Activated naive CD8-positive, alpha-beta T cell (primary cell): ENCODE results near the gene MECP2.

ENCODE experiments used
- H3K27ac Mint-ChIP-seq: one replicate; pipeline ENCODE4 v1.8.0; 2021; ENCODE audit warnings: mixed read lengths
- H3K27me3 Mint-ChIP-seq: one replicate; pipeline ENCODE4 v1.8.0; 2021; ENCODE audit warnings: mixed read lengths
- H3K36me3 Mint-ChIP-seq: one replicate; pipeline ENCODE4 v1.8.0; 2021; ENCODE audit warnings: mixed read lengths
- H3K4me1 Mint-ChIP-seq: one replicate; pipeline ENCODE4 v1.8.0; 2021; ENCODE audit warnings: low read depth, mixed read lengths
- H3K4me3 Mint-ChIP-seq: one replicate; pipeline ENCODE4 v1.8.0; 2021; ENCODE audit warnings: mild to moderate bottlenecking, mixed read lengths
- H3K9me3 Mint-ChIP-seq: one replicate; pipeline ENCODE4 v1.8.0; 2021; ENCODE audit warnings: low read depth, mixed read lengths

Gene MECP2

GRCh38 chrX:154059231-154059630 is 38.3 kb downstream of the MECP2 start:
- no peaks in the 10 kb centered on the region for H3K36me3 Mint-ChIP-seq
- no peak overlapping the region for H3K4me3 Mint-ChIP-seq
- peaks cover 77% of the 10 kb centered on the region for H3K4me1 Mint-ChIP-seq
- H3K9me3 Mint-ChIP-seq, result no peaks in the 10 kb centered on the region
- H3K27ac Mint-ChIP-seq, result peak overlapping the region; percentile 89
- H3K27me3 Mint-ChIP-seq, result no peaks in the 10 kb centered on the region

GRCh38 chrX:154058214-154058997 is 39.1 kb downstream of the MECP2 start:
- peaks cover 70% of the 10 kb centered on the region for H3K4me1 Mint-ChIP-seq
- H3K4me3 Mint-ChIP-seq, result peak overlapping the region; percentile 17
- no peaks in the 10 kb centered on the region for H3K36me3 Mint-ChIP-seq
- H3K27me3 Mint-ChIP-seq, result no peaks in the 10 kb centered on the region
- H3K27ac Mint-ChIP-seq, result peak overlapping the region; percentile 89
- H3K9me3 Mint-ChIP-seq, result no peaks in the 10 kb centered on the region

DNA sequence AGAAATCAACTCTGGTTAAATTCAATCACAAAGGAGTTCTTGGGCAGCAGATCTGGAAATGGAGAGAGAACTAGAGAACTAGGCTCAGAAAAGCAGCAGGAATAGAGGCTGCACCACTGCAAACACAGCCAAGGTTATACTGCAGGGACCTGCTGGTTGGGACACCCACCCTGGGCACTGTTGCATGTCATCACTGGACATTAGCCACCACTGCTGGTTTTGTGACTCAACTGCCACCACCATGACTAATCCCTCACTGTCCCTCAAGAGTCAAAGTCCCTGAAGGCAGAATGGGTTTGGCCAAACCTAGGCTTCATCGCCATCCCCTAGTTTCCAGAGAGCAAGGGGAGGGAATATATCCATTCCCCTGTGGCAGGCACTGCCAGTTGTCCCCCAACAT is 39.7 kb downstream of the MECP2 start:
- Mint-ChIP-seq H3K4me1 (peaks cover 68% of the 10 kb centered on the region), H3K9me3 (no peaks in the 10 kb centered on the region), H3K27ac (peak overlapping the region; percentile 89), H3K36me3 (no peaks in the 10 kb centered on the region), H3K4me3 (no peak overlapping the region), H3K27me3 (no peaks in the 10 kb centered on the region)

DNA sequence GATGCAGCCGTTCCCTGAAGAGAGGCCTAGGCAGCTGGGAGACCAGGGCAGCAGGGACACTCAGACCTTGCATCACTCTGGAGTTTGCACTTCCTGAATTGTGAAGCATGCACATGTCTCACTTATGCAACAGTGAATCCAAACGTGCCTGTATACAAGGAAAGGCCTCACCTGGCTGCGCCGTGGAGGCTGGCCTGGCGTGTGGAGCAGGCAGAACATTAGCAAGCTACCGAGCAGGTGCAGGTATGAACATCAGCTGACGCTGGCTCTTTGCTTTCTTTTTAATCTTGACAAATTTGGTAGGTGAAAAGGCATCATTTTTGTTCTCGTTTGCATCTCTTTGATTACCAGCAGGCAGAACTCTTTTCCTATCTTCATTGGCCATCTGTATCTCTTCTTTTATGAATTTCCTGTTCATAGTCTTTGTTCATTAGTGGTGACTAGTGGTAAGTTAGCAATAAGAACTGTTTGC is 40.7 kb downstream of the MECP2 start:
- H3K4me3 Mint-ChIP-seq, result peak overlapping the region; percentile 2
- no peaks in the 10 kb centered on the region for H3K9me3 Mint-ChIP-seq
- H3K27ac Mint-ChIP-seq, result peak overlapping the region; percentile 43
- no peaks in the 10 kb centered on the region for H3K36me3 Mint-ChIP-seq
- H3K4me1 Mint-ChIP-seq, result peaks cover 64% of the 10 kb centered on the region
- no peaks in the 10 kb centered on the region for H3K27me3 Mint-ChIP-seq

GRCh38 chrX:154051201-154051810 is 46.2 kb downstream of the MECP2 start:
- no peak overlapping the region for H3K4me3 Mint-ChIP-seq
- H3K9me3 Mint-ChIP-seq, result no peaks in the 10 kb centered on the region

GRCh38 chrX:154050113-154050495 is 47.4 kb downstream of the MECP2 start:
- Mint-ChIP-seq H3K36me3 (peaks cover 2% of the 10 kb centered on the region), H3K27me3 (no peaks in the 10 kb centered on the region), H3K4me3 (no peak overlapping the region), H3K27ac (peak overlapping the region; percentile 68), H3K4me1 (peaks cover 34% of the 10 kb centered on the region), H3K9me3 (no peaks in the 10 kb centered on the region)

More at GRCh38 chrX:154051201-154051810, 46.2 kb downstream of the MECP2 start:
- Mint-ChIP-seq H3K36me3 (peaks cover 2% of the 10 kb centered on the region), H3K27ac (peak overlapping the region; percentile 68), H3K27me3 (no peaks in the 10 kb centered on the region), H3K4me1 (peaks cover 38% of the 10 kb centered on the region)

GRCh38 chrX:154049209-154050112 is 48.1 kb downstream of the MECP2 start:
- Mint-ChIP-seq H3K4me1 (peaks cover 32% of the 10 kb centered on the region), H3K36me3 (peaks cover 2% of the 10 kb centered on the region), H3K9me3 (no peaks in the 10 kb centered on the region), H3K27me3 (no peaks in the 10 kb centered on the region), H3K27ac (peak overlapping the region; percentile 68), H3K4me3 (no peak overlapping the region)

GRCh38 chrX:154048398-154048797 is 49.1 kb downstream of the MECP2 start:
- H3K27me3 Mint-ChIP-seq, result no peaks in the 10 kb centered on the region
- no peak overlapping the region for H3K27ac Mint-ChIP-seq
- no peak overlapping the region for H3K4me3 Mint-ChIP-seq
- no peaks in the 10 kb centered on the region for H3K9me3 Mint-ChIP-seq
- peaks cover 2% of the 10 kb centered on the region for H3K36me3 Mint-ChIP-seq
- H3K4me1 Mint-ChIP-seq, result peaks cover 37% of the 10 kb centered on the region

DNA sequence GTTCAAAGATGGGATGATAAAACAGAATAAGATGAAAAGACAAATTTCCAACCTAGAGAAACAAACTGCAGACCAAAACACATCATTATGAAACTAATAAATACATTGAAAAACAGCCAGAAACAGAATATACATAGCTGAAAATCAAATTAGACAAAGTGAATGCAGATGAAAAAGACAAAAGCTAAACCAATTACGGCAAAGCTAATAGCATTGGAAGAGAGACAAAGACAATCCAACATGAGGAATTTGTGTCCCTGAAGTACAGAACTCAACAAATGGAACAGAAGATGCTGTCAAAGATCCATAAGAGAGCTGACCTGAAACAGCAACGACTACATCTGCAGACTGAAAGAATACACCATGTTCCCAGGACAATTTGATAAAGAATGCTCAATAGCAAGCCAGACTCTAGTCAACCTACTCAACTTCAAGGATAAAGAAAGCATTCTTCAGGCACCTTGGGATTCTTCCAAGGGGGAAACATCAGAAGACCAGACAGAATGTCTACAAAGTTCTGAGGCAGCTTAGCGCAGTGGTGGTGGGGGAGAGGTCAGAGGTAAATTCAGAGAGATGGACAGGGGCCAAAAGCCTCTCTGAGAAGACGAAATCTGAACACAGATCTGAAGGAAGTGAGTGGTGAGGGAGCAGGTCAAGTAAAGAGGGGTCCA is 50.4 kb downstream of the MECP2 start:
- Mint-ChIP-seq H3K27ac (peak overlapping the region; percentile 84), H3K27me3 (no peaks in the 10 kb centered on the region), H3K4me3 (no peak overlapping the region), H3K9me3 (no peaks in the 10 kb centered on the region), H3K36me3 (peaks cover 2% of the 10 kb centered on the region), H3K4me1 (peaks cover 37% of the 10 kb centered on the region)

DNA sequence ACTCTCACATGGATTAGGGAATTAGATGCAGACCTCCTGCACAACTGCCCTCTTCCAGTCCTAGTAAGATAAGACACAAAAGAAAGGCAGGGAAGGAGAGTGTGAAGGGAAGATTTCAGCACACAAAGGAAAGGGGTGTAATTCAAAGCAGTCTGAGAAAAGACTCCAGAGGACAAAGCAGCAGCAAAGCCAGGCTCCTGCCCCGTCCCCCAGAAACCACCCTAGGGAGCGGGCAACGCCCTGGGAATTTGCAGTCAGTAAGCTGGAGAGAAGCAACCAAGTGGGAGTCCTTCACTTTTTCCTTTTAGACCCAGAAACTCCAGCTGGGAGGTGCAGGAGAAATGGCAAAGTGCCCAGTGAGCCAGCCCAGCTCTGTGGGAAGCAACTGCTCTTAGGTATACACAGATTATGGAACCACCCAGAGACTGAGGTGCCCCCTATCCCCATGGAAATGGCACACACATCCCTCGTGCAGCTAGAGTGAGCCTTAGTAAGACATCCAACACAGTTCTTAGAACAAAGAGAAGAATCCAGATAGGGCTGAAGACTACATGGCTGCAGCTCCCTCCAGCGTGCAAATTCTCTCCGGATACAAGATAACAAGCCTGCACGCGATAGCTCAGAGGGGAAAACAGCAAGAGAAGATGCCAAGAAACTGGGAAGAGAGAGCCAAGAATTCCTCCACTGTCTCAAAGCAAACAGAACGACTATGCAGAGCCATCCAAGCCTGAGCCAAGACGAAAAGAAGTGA is 51.3 kb downstream of the MECP2 start:
- Mint-ChIP-seq H3K9me3 (no peaks in the 10 kb centered on the region), H3K4me3 (no peak overlapping the region), H3K36me3 (peaks cover 2% of the 10 kb centered on the region), H3K4me1 (peaks cover 38% of the 10 kb centered on the region), H3K27me3 (no peaks in the 10 kb centered on the region), H3K27ac (peak overlapping the region; percentile 54)

GRCh38 chrX:154044091-154044490 is 53.4 kb downstream of the MECP2 start:
- Mint-ChIP-seq H3K27ac (peak overlapping the region; percentile 70), H3K27me3 (no peaks in the 10 kb centered on the region), H3K9me3 (no peaks in the 10 kb centered on the region), H3K4me3 (no peak overlapping the region), H3K36me3 (peaks cover 4% of the 10 kb centered on the region), H3K4me1 (peaks cover 41% of the 10 kb centered on the region)

- H3K4me3 Mint-ChIP-seq, result no peak overlapping the region
- peaks cover 4% of the 10 kb centered on the region for H3K36me3 Mint-ChIP-seq
- H3K9me3 Mint-ChIP-seq, result no peaks in the 10 kb centered on the region
- peak overlapping the region; percentile 46 for H3K27ac Mint-ChIP-seq
- no peaks in the 10 kb centered on the region for H3K27me3 Mint-ChIP-seq
- peaks cover 42% of the 10 kb centered on the region for H3K4me1 Mint-ChIP-seq
Measured at GRCh38 chrX:154043003-154043763, 54.3 kb downstream of the MECP2 start.

- Mint-ChIP-seq H3K27ac (peak overlapping the region; percentile 73), H3K4me3 (no peak overlapping the region), H3K4me1 (peaks cover 39% of the 10 kb centered on the region), H3K9me3 (no peaks in the 10 kb centered on the region), H3K36me3 (peaks cover 2% of the 10 kb centered on the region), H3K27me3 (no peaks in the 10 kb centered on the region)
Measured at GRCh38 chrX:154040863-154041262, 56.7 kb downstream of the MECP2 start.
